Activated CD4-positive, alpha-beta memory T cell treated with anti-CD3 and anti-CD28 coated beads for 36 hours (primary cell): ENCODE results near the gene MYO1E. TPM values are rescaled to one million over a fixed set of nuclear protein-coding genes. Genes with fewer than 3 reads are reported as not detected.
A peak's percentile ranks its signal among the peaks of the same experiment; 100 is the strongest.

Experiments
- CTCF ChIA-PET: fragments of 350-600 bp; sonication (Branson Sonifier 250); formaldehyde crosslinking; loops from one replicate; lab custom pipeline; 2021; ENCODE audit warnings: antibody characterized with exemption, inconsistent platforms; lab: Charles Lee
- POLR2A ChIA-PET: fragments of 350-600 bp; sonication (Branson Sonifier 250); formaldehyde crosslinking; loops from one replicate; lab custom pipeline; 2021; ENCODE audit warnings: antibody characterized with exemption; lab: Charles Lee
- DNase-seq: peaks from one replicate; pipeline ENCODE4 v3.0.0-alpha.2; 2020
- H3K27ac Mint-ChIP-seq: one replicate; pipeline ENCODE4 v1.8.0; 2021; ENCODE audit warnings: mixed read lengths
- H3K27me3 Mint-ChIP-seq: one replicate; pipeline ENCODE4 v1.8.0; 2021; ENCODE audit warnings: mixed read lengths
- H3K36me3 Mint-ChIP-seq: one replicate; pipeline ENCODE4 v1.8.0; 2021; ENCODE audit warnings: mixed read lengths
- H3K4me1 Mint-ChIP-seq: one replicate; pipeline ENCODE4 v1.8.0; 2021; ENCODE audit warnings: low read depth, mixed read lengths
- H3K4me3 Mint-ChIP-seq: one replicate; pipeline ENCODE4 v1.8.0; 2021; ENCODE audit warnings: mild to moderate bottlenecking, mixed read lengths
- H3K9me3 Mint-ChIP-seq: one replicate; pipeline ENCODE4 v1.8.0; 2021; ENCODE audit warnings: mixed read lengths
- intact Hi-C: fragments of 100-400 bp; cut with micrococcal nuclease; formaldehyde crosslinking; loops from one replicate; pipeline ENCODE4 v1.15.1; 2023
- total RNA-seq, 2 experiments: library from RNA; stranded (reverse); gene quantifications; one replicate each; pipeline ENCODE4 v1.2.3, GENCODE V29; 2021

MYO1E gene
- total RNA-seq, 2 experiments from 2014 or later: 5.1 to 5.8 TPM

- DNase-seq: no peak
- no peaks in the 10 kb centered on the region for H3K4me1 Mint-ChIP-seq
- H3K36me3 Mint-ChIP-seq: no peaks in the 10 kb centered on the region
- no peaks in the 10 kb centered on the region for H3K9me3 Mint-ChIP-seq
- H3K27ac Mint-ChIP-seq: no peak overlapping the region
- ChIA-PET CTCF (no interaction called here), POLR2A (no interaction called here)
- intact Hi-C loops: no loop called here
- no peaks in the 10 kb centered on the region for H3K27me3 Mint-ChIP-seq
- no peak overlapping the region for H3K4me3 Mint-ChIP-seq
Measured at GRCh38 chr15:59380902-59381610, 8.4 kb upstream of the MYO1E start.

DNA sequence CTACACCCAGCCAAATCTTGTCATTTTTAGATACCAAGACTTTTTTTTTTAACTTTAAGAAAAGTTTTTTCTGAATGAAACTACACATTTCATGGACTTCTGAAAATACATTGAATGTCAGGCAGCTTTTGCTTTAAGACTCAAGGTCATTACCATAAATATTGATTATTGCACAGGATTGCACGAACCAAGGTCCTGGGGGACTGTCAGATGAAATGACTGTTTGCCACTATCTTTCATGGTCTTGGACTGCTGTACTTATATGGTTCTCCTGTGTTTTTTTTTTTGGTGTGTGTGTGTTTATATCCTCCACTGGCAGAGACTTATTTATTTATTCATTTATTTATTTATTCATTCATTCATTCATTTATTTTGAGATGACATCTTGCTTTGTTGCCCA lies 6.9 kb upstream of the MYO1E start:
- Mint-ChIP-seq H3K9me3 (no peaks in the 10 kb centered on the region), H3K4me1 (no peaks in the 10 kb centered on the region), H3K27me3 (peaks cover 3% of the 10 kb centered on the region), H3K4me3 (no peak overlapping the region), H3K27ac (no peak overlapping the region), H3K36me3 (no peaks in the 10 kb centered on the region)
- ChIA-PET POLR2A (no interaction called here), CTCF (no interaction called here)
- intact Hi-C loops: no loop called here
- DNase-seq: no peak

DNA sequence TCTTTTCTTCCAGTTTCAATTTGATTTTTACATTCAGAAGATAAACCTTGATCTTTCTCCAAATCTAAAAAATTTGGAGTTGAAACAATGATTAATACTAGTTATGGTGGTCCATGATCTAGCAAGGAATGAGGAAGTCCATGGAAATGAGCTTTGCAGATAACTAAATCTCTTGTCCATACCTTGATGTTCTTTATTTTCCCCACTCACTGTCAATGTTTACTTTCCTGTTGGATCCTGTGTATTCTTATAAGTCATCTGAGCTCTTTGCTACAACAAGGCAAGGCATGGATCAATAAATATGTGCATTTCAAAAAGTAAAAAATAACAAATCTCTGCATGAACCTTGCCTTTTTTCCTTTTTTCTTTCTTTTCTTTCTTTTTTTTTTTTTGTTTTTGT lies 6.2 kb upstream of the MYO1E start:
- POLR2A ChIA-PET: no interaction called here
- CTCF ChIA-PET: no interaction called here
- DNase-seq: no peak

DNA sequence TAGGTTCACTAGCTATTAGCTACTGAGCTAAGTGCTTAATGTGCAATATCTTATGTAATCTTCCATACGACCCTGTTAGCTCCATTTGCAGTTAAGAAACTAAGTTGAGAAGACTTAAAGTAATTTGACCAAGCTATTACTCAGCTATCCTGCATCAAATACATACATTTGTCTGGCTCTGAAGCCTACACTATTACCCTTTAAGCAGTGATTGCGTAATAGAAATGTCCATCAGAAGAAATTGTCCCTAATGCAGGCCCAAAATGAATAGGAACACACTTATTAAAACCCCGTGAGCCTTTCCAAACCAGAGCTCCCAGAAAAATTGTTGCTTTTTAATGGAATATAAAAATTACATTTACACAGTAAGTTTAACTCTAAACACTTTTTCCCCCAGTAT lies 5.3 kb upstream of the MYO1E start:
- Mint-ChIP-seq H3K27ac (no peak overlapping the region), H3K9me3 (no peaks in the 10 kb centered on the region), H3K4me1 (peaks cover 4% of the 10 kb centered on the region), H3K27me3 (peaks cover 15% of the 10 kb centered on the region), H3K4me3 (no peak overlapping the region), H3K36me3 (no peaks in the 10 kb centered on the region)
- no peak for DNase-seq
- intact Hi-C loops: no loop called here
- CTCF ChIA-PET: interaction anchor here (0.6 to 1.1 kb wide), 3 partner anchors 41 to 781 kb away, joined by 3 to 4 read pairs (median 3); no protein-coding TSS in a partner anchor
- POLR2A ChIA-PET: no interaction called here

More for the DNA sequence above, 6.2 kb upstream of the MYO1E start:
- Mint-ChIP-seq H3K27ac (no peak overlapping the region), H3K4me1 (no peaks in the 10 kb centered on the region), H3K36me3 (no peaks in the 10 kb centered on the region), H3K4me3 (no peak overlapping the region), H3K27me3 (peaks cover 7% of the 10 kb centered on the region), H3K9me3 (no peaks in the 10 kb centered on the region)
- intact Hi-C loops: no loop called here

DNA sequence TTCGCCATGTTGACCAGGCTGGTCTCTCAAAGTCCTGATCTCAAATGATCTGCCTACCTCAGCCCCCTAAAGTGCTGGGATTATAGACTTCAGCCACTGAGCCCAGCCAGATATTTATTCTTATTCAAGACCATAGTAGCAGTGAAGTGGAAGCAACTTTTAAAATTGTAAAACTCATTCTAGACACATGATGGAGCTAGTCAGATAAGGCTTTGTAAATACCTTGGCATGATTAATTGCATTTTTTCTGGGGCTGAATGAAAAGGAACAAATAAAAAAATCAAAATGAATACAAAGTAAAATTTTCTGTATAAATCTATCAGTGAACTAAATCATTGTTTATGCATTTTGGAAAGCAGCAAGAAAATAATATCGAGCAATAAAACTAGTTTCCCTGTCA lies 4.1 kb upstream of the MYO1E start:
- ChIA-PET POLR2A (no interaction called here), CTCF (no interaction called here)
- intact Hi-C loops: no loop called here
- no peak for DNase-seq
- H3K27ac Mint-ChIP-seq: no peak overlapping the region
- no peaks in the 10 kb centered on the region for H3K36me3 Mint-ChIP-seq
- peaks cover 22% of the 10 kb centered on the region for H3K27me3 Mint-ChIP-seq
- no peak overlapping the region for H3K4me3 Mint-ChIP-seq
- peaks cover 10% of the 10 kb centered on the region for H3K4me1 Mint-ChIP-seq
- H3K9me3 Mint-ChIP-seq: no peaks in the 10 kb centered on the region

DNA sequence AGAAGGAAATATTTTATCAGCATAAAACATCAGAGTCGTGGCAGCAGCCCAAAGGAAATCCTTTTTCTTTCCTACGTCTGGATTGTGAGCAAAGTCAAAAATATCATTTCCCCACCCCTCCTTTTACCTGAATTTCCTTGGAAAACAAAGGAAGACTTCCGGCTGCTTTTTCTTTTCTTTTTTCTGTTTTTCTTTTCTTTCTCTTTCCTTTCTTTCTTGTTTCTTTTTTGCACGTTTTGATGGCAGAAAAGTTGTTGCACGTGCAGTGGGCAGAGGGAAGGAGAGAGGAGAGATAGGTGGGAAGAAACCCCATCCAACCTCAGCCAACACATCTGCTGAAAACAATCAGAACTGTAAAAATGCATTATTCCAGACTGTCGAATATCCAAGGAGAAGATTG lies 544 bp upstream of the MYO1E start:
- ChIA-PET CTCF (no interaction called here), POLR2A (no interaction called here)
- peaks cover 2% of the 10 kb centered on the region for H3K36me3 Mint-ChIP-seq
- intact Hi-C loops: no loop called here
- DNase-seq: no peak
- H3K9me3 Mint-ChIP-seq: no peaks in the 10 kb centered on the region
- peak overlapping the region; percentile 79 for H3K4me3 Mint-ChIP-seq
- H3K4me1 Mint-ChIP-seq: peaks cover 18% of the 10 kb centered on the region
- H3K27ac Mint-ChIP-seq: no peak overlapping the region
- peaks cover 40% of the 10 kb centered on the region for H3K27me3 Mint-ChIP-seq

- Mint-ChIP-seq H3K9me3 (no peaks in the 10 kb centered on the region), H3K4me3 (peak overlapping the region; percentile 79), H3K27me3 (peaks cover 40% of the 10 kb centered on the region), H3K36me3 (peaks cover 2% of the 10 kb centered on the region), H3K27ac (no peak overlapping the region), H3K4me1 (peaks cover 18% of the 10 kb centered on the region)
- DNase-seq: no peak
- intact Hi-C loops: loop anchor here (2.0 kb wide), 1 partner anchor 73 kb away; no protein-coding TSS in a partner anchor
- ChIA-PET CTCF (no interaction called here), POLR2A (no interaction called here)
Measured at GRCh38 chr15:59371458-59372351, 966 bp downstream of the MYO1E start.

- Mint-ChIP-seq H3K9me3 (no peaks in the 10 kb centered on the region), H3K27me3 (peaks cover 36% of the 10 kb centered on the region)
- CTCF ChIA-PET: no interaction called here
Measured at GRCh38 chr15:59369597-59369996, 3.1 kb downstream of the MYO1E start.

GRCh38 chr15:59367022-59367451 lies 5.6 kb downstream of the MYO1E start:
- Mint-ChIP-seq H3K4me3 (no peak overlapping the region), H3K9me3 (no peaks in the 10 kb centered on the region), H3K27me3 (peaks cover 23% of the 10 kb centered on the region), H3K27ac (no peak overlapping the region), H3K36me3 (peaks cover 2% of the 10 kb centered on the region), H3K4me1 (peaks cover 8% of the 10 kb centered on the region)
- ChIA-PET CTCF (no interaction called here), POLR2A (no interaction called here)
- DNase-seq: no peak
- intact Hi-C loops: no loop called here

More at GRCh38 chr15:59369597-59369996, 3.1 kb downstream of the MYO1E start:
- Mint-ChIP-seq H3K4me1 (peaks cover 18% of the 10 kb centered on the region), H3K27ac (no peak overlapping the region), H3K36me3 (peaks cover 2% of the 10 kb centered on the region), H3K4me3 (no peak overlapping the region)
- DNase-seq: no peak
- intact Hi-C loops: no loop called here
- POLR2A ChIA-PET: no interaction called here

DNA sequence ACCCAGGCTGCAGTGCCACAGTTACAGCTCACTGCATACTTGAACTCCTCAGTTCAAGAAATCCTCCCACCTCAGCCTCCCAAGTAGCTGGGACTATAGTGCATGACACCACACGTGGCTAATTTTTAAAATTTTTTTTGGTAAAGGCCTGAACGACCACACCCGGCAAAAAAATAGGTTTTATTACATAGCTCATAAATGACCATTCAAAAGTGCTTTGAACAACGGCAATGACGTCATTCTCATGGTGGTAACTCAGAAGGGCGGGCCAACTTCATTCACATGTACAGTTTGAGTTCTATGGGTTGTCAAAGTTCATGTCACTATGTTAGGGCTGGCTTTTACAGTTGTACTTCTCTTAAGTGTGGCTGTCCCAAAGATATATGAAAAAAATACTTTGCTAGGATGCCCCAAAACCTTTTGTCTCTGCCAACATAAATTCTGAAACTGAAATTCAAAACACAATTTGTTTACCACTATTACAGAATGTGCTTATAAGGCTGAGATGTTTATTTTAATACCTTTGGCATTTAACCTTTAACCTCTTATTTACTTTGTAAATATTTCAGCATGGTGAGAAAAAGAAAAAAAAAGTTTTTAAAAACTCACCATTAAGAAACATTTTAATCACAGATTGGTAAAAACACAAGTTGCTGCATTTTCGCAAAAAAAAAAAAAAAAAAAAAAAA lies 6.2 kb downstream of the MYO1E start:
- ChIA-PET POLR2A (no interaction called here), CTCF (no interaction called here)
- Mint-ChIP-seq H3K36me3 (peaks cover 2% of the 10 kb centered on the region), H3K27ac (no peak overlapping the region), H3K9me3 (no peaks in the 10 kb centered on the region), H3K4me1 (peaks cover 8% of the 10 kb centered on the region), H3K4me3 (no peak overlapping the region), H3K27me3 (peaks cover 23% of the 10 kb centered on the region)
- DNase-seq: no peak
- intact Hi-C loops: no loop called here

- H3K36me3 Mint-ChIP-seq: no peaks in the 10 kb centered on the region
- CTCF ChIA-PET: interaction anchor here (1.1 kb wide), 1 partner anchor 384 kb away, joined by 3 read pairs; no protein-coding TSS in a partner anchor
- POLR2A ChIA-PET: no interaction called here
Measured at GRCh38 chr15:59364248-59364647, 8.4 kb downstream of the MYO1E start.

GRCh38 chr15:59362331-59362730 lies 10.3 kb downstream of the MYO1E start:
- H3K9me3 Mint-ChIP-seq: no peaks in the 10 kb centered on the region

More at GRCh38 chr15:59364248-59364647, 8.4 kb downstream of the MYO1E start:
- H3K4me3 Mint-ChIP-seq: no peak overlapping the region
- no peaks in the 10 kb centered on the region for H3K9me3 Mint-ChIP-seq
- no peaks in the 10 kb centered on the region for H3K4me1 Mint-ChIP-seq
- H3K27ac Mint-ChIP-seq: no peak overlapping the region
- DNase-seq: no peak
- intact Hi-C loops: no loop called here
- peaks cover 12% of the 10 kb centered on the region for H3K27me3 Mint-ChIP-seq

More at GRCh38 chr15:59362331-59362730, 10.3 kb downstream of the MYO1E start:
- H3K4me3 Mint-ChIP-seq: no peak overlapping the region
- ChIA-PET POLR2A (no interaction called here), CTCF (interaction anchor here (0.7 kb wide), 1 partner anchor 1611 kb away, joined by 3 read pairs; no protein-coding TSS in a partner anchor)
- no peaks in the 10 kb centered on the region for H3K36me3 Mint-ChIP-seq
- intact Hi-C loops: no loop called here
- H3K27me3 Mint-ChIP-seq: peaks cover 15% of the 10 kb centered on the region
- no peaks in the 10 kb centered on the region for H3K4me1 Mint-ChIP-seq
- DNase-seq: no peak
- no peak overlapping the region for H3K27ac Mint-ChIP-seq
